HG03575 (cell line): ENCODE results near the gene ATXN10.
"Not testable (repeated sequence)": the region's sequence is repeated elsewhere in the genome, so short reads cannot be mapped to it uniquely, and the experiment has no call there.

Source experiments
- ATAC-seq: cut with Tn5 transposase; IDR thresholded peaks from one replicate; pipeline ENCODE4 v1.9.1; 2021; ENCODE audit not compliant: unreplicated experiment, insufficient number of reproducible peaks, low FRiP score; ENCODE audit errors: extremely low read depth

The ATXN10 gene

GRCh38 chr22:45671783-45672563 lies at the start of gene ATXN10:
TSS of gene ATXN10 (plus strand) at chr22:45671834. CDS start at chr22:45672064, 230 bp downstream.
- ATAC-seq, result no peak

- ATAC-seq, result no peak
Observed at GRCh38 chr22:45621836-45622600, 49.6 kb upstream of the ATXN10 start.

GRCh38 chr22:45623464-45624145 lies 48.0 kb upstream of the ATXN10 start:
- ATAC-seq, result not testable (repeated sequence)

DNA sequence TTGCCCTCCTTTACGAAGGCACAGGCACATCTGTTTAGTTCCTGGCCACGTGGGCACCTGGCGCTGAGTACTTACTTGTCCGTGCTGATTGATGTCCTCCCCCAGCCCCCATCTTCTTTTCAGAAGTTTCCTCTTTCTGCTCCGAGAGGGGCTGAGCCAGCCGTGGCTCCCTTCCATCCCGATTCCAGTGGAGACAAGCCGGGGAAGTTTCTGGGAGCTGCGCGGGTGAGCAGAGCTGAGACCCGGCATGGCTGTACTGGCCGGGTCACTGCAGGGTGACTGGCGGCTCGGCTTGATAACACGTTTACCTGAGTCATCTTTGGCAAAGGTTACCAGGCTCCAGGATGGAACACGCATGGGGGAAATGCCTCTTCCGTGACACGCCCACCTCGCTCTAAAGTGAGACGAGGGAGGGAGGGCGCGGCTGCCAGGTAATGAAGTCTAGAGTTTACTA lies 45.4 kb upstream of the ATXN10 start:
- ATAC-seq, result no peak

GRCh38 chr22:45627489-45628233 lies 44.0 kb upstream of the ATXN10 start:
- ATAC-seq, result no peak

GRCh38 chr22:45628515-45628914 lies 43.1 kb upstream of the ATXN10 start:
- ATAC-seq, result no peak

DNA sequence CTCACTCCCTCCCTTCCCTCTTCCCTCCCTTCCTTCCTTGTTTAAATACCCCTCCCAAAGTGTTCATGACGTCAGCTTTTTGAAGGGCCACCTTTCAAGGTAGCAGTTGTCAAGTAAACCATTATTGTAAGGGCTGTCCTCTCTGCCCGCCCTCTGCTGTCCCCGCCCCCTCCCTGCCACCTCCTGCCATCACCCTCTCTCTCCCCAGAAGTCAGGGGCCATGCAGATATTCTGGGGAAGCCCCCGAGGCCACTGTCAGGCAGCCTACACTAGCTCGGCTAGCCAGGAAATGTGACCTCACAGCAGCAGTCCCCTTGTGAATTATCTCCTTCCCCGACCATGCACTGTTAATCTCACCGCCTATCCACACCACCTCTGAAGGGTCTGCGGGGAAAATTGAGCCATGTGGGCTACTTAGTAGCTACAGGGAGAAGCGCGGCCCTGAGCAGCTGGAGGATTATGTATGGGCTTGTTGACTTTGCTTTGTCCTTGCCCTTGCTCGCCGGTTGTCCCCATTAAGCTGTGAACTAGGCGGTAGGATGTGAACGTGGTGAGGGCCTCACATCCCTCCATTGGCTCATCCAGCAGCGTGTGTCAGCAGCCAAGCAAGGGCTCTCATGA lies 42.1 kb upstream of the ATXN10 start:
- no peak for ATAC-seq

DNA sequence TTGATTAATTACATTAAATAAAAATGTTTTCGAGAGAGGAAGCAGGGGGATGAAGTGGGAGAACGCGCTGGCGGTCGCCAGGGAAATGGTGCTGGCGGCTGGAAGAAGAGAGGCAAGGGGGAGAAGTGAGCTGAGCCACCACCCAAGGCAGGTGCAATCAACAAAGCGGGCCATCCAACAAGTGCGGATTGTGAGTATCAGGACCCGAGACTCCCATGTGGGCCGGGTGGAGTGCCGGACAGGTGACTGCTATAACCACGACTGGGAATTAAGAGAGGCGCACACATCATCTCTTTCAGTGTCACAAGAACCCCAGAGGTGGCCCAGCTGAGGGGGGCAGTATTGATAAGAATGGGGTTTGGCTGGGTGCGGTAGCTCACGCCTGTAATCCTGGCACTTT lies 41.2 kb upstream of the ATXN10 start:
- ATAC-seq, result no peak

DNA sequence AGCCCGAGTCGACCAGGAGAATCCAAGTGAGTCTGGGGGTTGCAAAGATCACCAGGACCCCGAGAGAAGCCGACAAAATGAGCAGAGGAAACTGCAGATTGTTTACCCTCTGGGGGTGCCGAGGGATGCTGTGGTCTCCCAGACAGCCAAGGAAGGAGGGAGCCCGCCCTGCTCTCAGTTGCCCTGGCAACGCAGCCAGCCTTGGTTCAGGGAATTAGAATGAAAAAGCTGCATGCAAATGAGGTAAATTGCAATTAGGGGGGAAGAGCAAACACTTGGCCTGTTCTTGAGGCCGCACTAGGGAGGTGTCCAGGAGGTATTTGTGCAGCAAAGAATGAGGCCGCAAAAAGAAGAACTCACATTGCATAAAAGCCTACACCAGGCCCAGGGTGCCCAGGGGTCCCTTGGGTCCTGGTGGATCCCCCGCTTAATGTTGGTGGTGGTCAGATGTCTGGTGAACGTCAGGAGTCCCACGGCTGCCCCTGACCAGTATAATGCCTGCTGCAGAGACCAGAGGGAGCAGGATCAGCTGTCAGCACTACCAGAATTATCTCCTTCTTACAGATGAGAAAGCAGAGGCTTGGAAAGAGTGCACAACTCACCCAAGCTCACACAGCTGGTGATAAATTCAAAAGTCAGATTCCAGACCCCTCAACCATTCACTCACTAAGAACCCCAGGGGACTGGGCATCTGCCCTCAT lies 40.3 kb upstream of the ATXN10 start:
- ATAC-seq, result no peak

DNA sequence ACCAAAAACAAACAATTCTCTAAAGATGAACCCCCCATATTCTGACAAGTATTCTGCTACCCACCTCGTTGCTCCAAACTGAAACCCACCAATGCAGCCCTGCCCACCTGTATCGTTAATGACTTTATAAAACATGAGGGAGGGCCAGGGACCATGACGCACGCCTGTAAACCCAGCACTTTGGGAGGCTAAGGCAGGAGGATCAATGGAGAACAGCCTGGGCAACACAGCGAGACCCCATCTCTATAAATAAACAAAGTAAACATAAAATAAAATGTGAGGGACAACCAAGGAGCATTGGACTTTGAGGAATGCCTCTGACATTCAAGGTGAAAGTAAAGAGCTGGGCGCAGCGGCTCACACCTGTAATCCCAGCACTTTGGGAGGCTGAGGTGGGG lies 39.8 kb upstream of the ATXN10 start:
- ATAC-seq, result no peak

DNA sequence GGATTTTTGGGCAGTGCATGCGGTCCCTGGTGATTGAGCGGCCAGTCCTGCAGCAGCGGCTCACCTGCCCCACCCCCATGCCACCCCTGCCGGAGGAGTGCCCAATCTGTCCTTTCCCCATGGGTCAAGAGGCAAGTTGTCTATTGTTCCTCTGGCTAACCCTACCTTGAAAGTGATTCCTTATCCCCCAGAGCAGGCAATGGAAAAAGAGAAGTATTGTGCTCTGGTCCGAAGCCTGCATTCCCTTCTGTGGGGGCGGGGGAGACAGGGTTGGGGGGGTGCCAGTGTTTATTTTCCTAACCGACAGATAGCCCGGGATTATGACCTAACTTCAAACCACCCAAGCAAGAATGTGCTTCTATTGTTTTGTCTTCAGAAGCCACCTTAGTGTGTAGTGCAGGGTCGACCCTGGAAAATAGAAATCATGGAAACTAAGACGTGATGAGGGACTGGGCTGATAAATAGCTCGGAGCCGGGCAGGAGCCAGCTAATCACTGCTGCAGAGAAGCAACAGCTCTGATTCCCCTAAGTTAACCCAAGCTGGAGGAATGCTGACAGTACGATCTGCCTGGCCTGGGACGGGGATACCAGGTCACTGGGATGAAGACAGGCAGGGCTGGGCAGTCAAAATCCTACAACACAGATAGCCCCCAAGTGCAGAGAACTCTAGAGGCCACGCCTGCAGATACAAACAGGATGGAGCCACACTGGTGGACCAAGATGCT lies 38.7 kb upstream of the ATXN10 start:
- ATAC-seq, result no peak

GRCh38 chr22:45636683-45637082 lies 35.0 kb upstream of the ATXN10 start:
- no peak for ATAC-seq

DNA sequence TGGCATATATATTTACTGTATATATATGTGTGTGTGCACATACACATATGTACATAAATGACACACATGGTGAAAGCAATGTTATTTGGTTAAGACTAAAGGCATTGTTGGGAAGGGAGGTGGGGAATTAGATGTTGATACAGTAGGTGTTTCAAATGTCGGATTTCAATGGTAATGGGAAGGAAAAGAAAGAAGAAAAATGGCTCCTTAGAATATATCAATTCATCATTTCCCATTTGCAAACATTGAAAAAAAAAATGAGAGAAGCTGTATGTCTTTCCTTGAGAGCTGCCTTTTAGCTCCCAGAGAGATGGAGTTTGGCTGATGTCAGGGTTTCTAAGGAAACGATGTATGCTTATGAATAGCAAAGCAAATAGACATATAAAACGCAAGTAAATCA lies 33.4 kb upstream of the ATXN10 start:
- no peak for ATAC-seq

DNA sequence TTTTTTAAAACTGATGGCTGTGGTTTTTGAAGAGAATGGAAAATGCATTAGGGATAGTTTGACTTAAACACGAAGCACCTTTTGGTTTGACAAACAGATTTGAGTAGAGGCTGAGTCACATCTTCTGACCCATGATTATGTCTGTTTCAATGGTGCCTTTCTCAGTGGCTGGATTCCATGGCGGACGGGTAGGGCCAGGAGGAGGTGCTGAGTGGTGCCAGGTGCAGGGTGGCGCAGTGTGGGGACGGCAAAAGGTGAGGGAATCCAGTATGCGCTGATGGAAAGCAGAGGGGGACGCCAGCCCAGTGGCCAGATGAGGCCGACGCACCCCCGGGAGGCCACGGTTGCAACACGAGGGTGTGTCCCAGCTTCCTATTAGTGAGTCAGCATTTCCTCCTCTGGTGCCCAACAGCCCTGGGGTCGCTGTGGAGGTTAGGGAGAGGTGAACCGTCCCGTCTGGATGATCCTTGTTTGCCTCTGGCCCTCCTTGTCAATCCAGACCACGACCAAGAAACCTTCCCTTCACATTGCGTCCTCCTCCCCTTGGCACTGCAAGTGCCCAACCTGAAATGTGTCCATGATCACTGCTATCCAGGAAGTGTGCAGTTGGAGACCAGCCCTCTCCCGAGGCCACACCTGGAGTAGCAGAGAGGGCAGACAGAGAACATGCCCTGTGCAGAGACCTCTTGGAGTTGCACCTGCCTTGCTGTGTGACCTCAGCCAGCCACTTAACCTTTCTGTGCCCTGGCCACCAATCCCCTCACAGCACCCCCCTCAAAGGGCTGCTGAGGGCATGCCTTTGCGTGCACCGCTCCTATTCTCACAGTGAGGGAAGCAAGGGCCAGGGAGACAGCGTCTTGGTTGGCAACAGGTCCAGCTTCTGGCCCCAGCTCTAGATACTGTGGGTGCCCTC lies 32.5 kb upstream of the ATXN10 start:
- no peak for ATAC-seq

GRCh38 chr22:45639747-45640102 lies 31.9 kb upstream of the ATXN10 start:
- ATAC-seq, result no peak

DNA sequence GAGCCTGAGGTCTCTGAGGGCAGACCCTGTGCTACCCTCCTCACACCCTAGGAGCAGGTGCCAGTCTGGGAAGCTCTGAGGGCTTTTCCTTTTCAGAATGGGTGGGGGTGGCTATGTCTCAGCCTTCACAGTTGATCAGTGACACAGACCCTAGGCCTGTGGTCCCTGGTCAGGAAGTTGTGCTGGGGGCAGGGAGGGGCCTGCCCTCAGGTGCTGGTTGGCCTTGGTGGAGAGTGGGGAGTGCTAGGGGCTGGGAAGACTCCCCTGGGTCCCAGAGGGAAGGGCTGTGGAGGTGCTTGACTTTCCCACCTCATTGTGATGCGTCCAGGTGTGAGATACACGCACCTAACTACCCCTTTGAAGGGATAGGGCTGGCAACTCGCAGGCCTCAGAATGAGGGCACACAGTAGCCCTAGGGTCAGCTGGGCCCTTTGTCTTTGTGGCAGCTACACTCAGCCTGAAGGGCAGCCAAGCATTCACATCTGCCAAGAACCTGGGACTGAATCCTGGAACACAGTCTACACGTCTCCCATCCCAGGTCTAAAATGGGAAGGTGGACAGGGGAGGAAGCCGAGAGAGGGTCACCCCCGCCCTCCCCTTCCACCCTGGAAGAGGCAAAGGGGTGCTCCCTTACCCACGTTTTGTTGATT lies 31.2 kb upstream of the ATXN10 start:
- ATAC-seq, result no peak
